SK-N-SH (cell line): ENCODE results near the gene NMT2. TPM values are rescaled to one million over a fixed set of nuclear protein-coding genes. Genes with fewer than 3 reads are reported as not detected.

Experiments used
- CTCF ChIA-PET: fragments of 300-600, 350-600 bp; formaldehyde crosslinking; extraction: SDS; loops from one replicate; lab custom pipeline; 2021; lab: Yijun Ruan, JAX
- POLR2A ChIA-PET: fragments of 350-600 bp; sonication (Branson Sonifier 250); formaldehyde crosslinking; extraction: SDS; loops from one replicate; lab custom pipeline; 2020; ENCODE audit warnings: antibody characterized with exemption, inconsistent platforms; lab: Yijun Ruan, JAX
- DNase-seq: peaks from one replicate; pipeline ENCODE4 v3.0.0; 2012
- H2AFZ ChIP-seq: fragments of 200-600 bp; sonication (generic); 2 replicates; pipeline ENCODE4 v1.8.1; 2016; ENCODE audit warnings: antibody characterized with exemption, mild to moderate bottlenecking, low read depth
- H3F3A ChIP-seq: fragments of 200-600 bp; sonication (generic); replicated peaks from 2 replicates; pipeline ENCODE3; 2016; ENCODE audit warnings: antibody characterized with exemption, mild to moderate bottlenecking; ENCODE audit not compliant: insufficient read depth
- H3K27ac ChIP-seq, 2 experiments: fragments of 200-500 bp in 1 of 2; fragments of 200-600 bp in 1 of 2; sonication (Bioruptor generic) in 1 of 2; sonication (generic), shearing (Covaris generic) in 1 of 2; 2 replicates each; pipeline versions ENCODE4 v1.5.1 to v1.6.1; 2014 to 2016; ENCODE audit warnings: low read depth in 2 of 2, inconsistent platforms in 1 of 2, low read length in 1 of 2, mild to moderate bottlenecking in 1 of 2, mixed read lengths in 1 of 2
- H3K27me3 ChIP-seq: fragments of 200-600 bp; sonication (generic), shearing (Covaris generic); 2 replicates; pipeline ENCODE4 v1.6.1; 2016; ENCODE audit warnings: mixed run types; ENCODE audit not compliant: insufficient read depth
- H3K36me3 ChIP-seq, 2 experiments: fragments of 200-500 bp in 1 of 2; fragments of 200-600 bp in 1 of 2; sonication (Bioruptor generic) in 1 of 2; sonication (generic) in 1 of 2; replicated peaks in 1 of 2; 2 replicates each; pipeline versions ENCODE3 to v1.5.1; 2014 to 2016; ENCODE audit warnings: low read length in 1 of 2, mild to moderate bottlenecking in 1 of 2; ENCODE audit not compliant: insufficient read depth in 2 of 2, control insufficient read depth in 1 of 2
- H3K4me1 ChIP-seq, 2 experiments: fragments of 200-500 bp in 1 of 2; fragments of 200-600 bp in 1 of 2; sonication (Bioruptor generic) in 1 of 2; sonication (generic), shearing (Covaris generic) in 1 of 2; 2 replicates each; pipeline versions ENCODE4 v1.5.1 to v1.6.1; 2014 to 2016; ENCODE audit warnings: low read depth in 1 of 2, low read length in 1 of 2, mixed run types in 1 of 2; ENCODE audit not compliant: insufficient read depth in 2 of 2, control insufficient read depth in 1 of 2
- H3K4me2 ChIP-seq: fragments of 200-600 bp; sonication (generic), shearing (Covaris generic); 2 replicates; pipeline ENCODE4 v1.6.1; 2017; ENCODE audit warnings: mixed run types
- H3K4me3 ChIP-seq, 2 experiments: fragments of 200-500 bp in 1 of 2; fragments of 200-600 bp in 1 of 2; sonication (Bioruptor generic) in 1 of 2; sonication (generic), shearing (Covaris generic) in 1 of 2; 2 replicates each; pipeline versions ENCODE4 v1.5.1 to v1.8.1; 2014 to 2016; ENCODE audit warnings: low read depth in 2 of 2, inconsistent platforms in 1 of 2, low read length in 1 of 2, mild to moderate bottlenecking in 1 of 2, mixed read lengths in 1 of 2, moderate library complexity in 1 of 2
- H3K79me2 ChIP-seq: fragments of 200-600 bp; sonication (generic); 2 replicates; pipeline ENCODE4 v1.8.1; 2017; ENCODE audit warnings: mild to moderate bottlenecking; ENCODE audit not compliant: insufficient read depth
- H3K9ac ChIP-seq: fragments of 200-600 bp; sonication (generic); 2 replicates; pipeline ENCODE4 v1.6.1; 2017; ENCODE audit warnings: mixed run types
- H3K9me2 ChIP-seq: fragments of 200-600 bp; sonication (generic); 2 replicates; pipeline ENCODE4 v1.6.1; 2017; ENCODE audit warnings: mixed run types
- H3K9me3 ChIP-seq: fragments of 200-600 bp; sonication (generic); 2 replicates; pipeline ENCODE4 v1.6.1; 2017; ENCODE audit warnings: mixed run types, mild to moderate bottlenecking, moderate library complexity
- H4K20me1 ChIP-seq: fragments of 200-600 bp; sonication (generic); 2 replicates; pipeline ENCODE4 v1.6.1; 2017; ENCODE audit warnings: mild to moderate bottlenecking, mixed run types; ENCODE audit not compliant: insufficient read depth
- CTCF ChIP-seq: fragments of 200-600 bp; sonication (generic); IDR thresholded peaks from 2 replicates; pipeline ENCODE4 v1.6.1; 2017; ENCODE audit warnings: antibody characterized with exemption, mild to moderate bottlenecking, moderate library complexity
- EZH2phosphoT487 ChIP-seq: fragments of 200-600 bp; sonication (generic); IDR thresholded peaks from 2 replicates; pipeline ENCODE4 v1.6.1; 2017; ENCODE audit warnings: low read depth, mixed run types, mild to moderate bottlenecking, antibody characterized with exemption, moderate library complexity, borderline replicate concordance
- FOSL2 ChIP-seq: IDR thresholded peaks from 2 replicates; pipeline ENCODE4 v1.4.0; 2012; ENCODE audit warnings: low read depth, mild to moderate bottlenecking, moderate library complexity, borderline replicate concordance
- NFIC ChIP-seq: IDR thresholded peaks from 2 replicates; pipeline ENCODE4 v1.4.0; 2012; ENCODE audit warnings: borderline replicate concordance
- REST ChIP-seq: IDR thresholded peaks from 2 replicates; pipeline ENCODE4 v1.6.1; 2012; ENCODE audit warnings: mild to moderate bottlenecking, low read depth, low read length, moderate library complexity
- SIN3A ChIP-seq: IDR thresholded peaks from 2 replicates; pipeline ENCODE4 v1.6.1; 2012; ENCODE audit warnings: low read depth, mild to moderate bottlenecking, low read length, moderate library complexity, borderline replicate concordance
- TCF12 ChIP-seq: IDR thresholded peaks from 2 replicates; pipeline ENCODE4 v1.4.0; 2012
- WGBS: methylation state at CpG from one replicate; pipeline ENCODE4 v1.1.6; 2017; ENCODE audit warnings: low lambda C conversion rate; 5-methylcytosine and 5-hydroxymethylcytosine counted together
- polyA plus RNA-seq, 3 experiments: library from polyadenylated mRNA; depleted of rRNA; stranded (reverse); fragments of >200 nt; gene quantifications; 2 replicates each; pipeline ENCODE4 v1.2.3, GENCODE V29; 2012

Gene NMT2
- polyA plus RNA-seq, 1 of the 3 experiments (the other 2 are of a cell fraction): 25.9 TPM

DNA sequence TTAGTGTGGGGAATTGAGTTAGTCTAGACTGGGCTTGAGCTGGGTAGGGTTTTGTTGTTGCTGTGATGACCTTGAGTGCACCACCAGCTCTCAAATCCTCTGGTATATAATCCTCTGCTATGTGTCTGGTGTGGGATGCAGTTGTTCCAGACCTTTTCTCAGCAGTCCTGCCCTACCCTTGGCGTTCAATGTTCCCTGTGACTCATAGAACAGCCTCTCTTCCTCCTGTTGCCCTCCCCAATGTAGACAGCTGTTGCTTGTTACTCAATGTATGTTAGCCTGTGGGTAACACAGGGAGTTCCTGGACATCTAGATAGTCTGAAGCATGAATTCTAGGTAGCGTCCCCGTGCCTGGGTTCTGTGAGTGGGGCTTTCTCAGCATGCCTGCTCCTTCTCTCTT lies 99.7 kb downstream of the NMT2 start:
- H4K20me1 ChIP-seq: no peaks in the 10 kb centered on the region
- H3K9me3 ChIP-seq: no peaks in the 10 kb centered on the region
- no peaks in the 10 kb centered on the region for H3K79me2 ChIP-seq
- H3K27me3 ChIP-seq: no peaks in the 10 kb centered on the region
- ChIA-PET POLR2A (no interaction called here), CTCF (no interaction called here)
- no peaks in the 10 kb centered on the region for H3K9me2 ChIP-seq
- DNase-seq: no peak
- H3K9ac ChIP-seq: no peak overlapping the region
- no peaks in the 10 kb centered on the region for H3F3A ChIP-seq
- H3K4me3 ChIP-seq: no peak overlapping the region
- 36% methylated on average over 3 of the region's 3 CpGs for WGBS
- H2AFZ ChIP-seq: no peak overlapping the region
- no peak overlapping the region for H3K4me2 ChIP-seq
- H3K4me1 ChIP-seq: no peaks in the 10 kb centered on the region
- H3K36me3 ChIP-seq: no peaks in the 10 kb centered on the region
- H3K27ac ChIP-seq: no peak overlapping the region
- TF ChIP-seq REST (no peak), FOSL2 (no peak)
- TF ChIP-seq, all 33 proteins: peak for 0

DNA sequence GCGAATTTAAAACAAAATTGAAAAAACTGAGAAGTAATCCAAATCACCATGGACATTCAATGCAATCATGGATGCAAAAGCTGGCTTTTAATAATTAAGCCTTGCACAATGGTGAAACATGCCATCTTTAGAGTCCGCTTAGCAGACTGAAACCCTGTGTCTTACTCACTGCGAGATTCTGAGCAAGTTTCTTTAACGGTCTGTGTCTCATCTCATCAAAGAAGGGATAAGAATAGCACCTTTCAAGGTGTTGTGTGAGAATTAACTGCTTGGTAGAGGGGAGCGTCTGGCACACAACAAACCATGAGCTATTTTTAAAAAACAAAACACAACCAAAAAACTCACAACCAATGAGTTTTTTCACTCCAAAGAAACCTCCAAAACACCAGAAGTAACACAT lies 101.3 kb downstream of the NMT2 start:
- no peaks in the 10 kb centered on the region for H4K20me1 ChIP-seq
- no peak overlapping the region for H3K9ac ChIP-seq
- H3K4me2 ChIP-seq: no peak overlapping the region
- H3K27ac ChIP-seq: no peak overlapping the region
- no peak for TF ChIP-seq FOSL2
- TF ChIP-seq SIN3A: no peak
- no peak for TF ChIP-seq TCF12
- no peak for TF ChIP-seq CTCF
- no peak for TF ChIP-seq EZH2phosphoT487
- TF ChIP-seq NFIC: no peak
- no peak for TF ChIP-seq REST
- no peaks in the 10 kb centered on the region for H3K36me3 ChIP-seq
- no peaks in the 10 kb centered on the region for H3K4me1 ChIP-seq
- POLR2A ChIA-PET: no interaction called here
- no peaks in the 10 kb centered on the region for H3F3A ChIP-seq
- CTCF ChIA-PET: interaction anchor here (0.8 kb wide), 1 partner anchor 13 kb away, joined by 3 read pairs; no protein-coding TSS in a partner anchor
- 68% methylated on average over 5 of the region's 5 CpGs for WGBS
- no peaks in the 10 kb centered on the region for H3K27me3 ChIP-seq
- H3K9me2 ChIP-seq: no peaks in the 10 kb centered on the region
- H3K9me3 ChIP-seq: no peaks in the 10 kb centered on the region
- H2AFZ ChIP-seq: no peak overlapping the region
- no peak overlapping the region for H3K4me3 ChIP-seq
- no peak for DNase-seq
- no peaks in the 10 kb centered on the region for H3K79me2 ChIP-seq
